ENCODE results near the gene AGR2.

GRCh38 chr7:16816824-16817223, 12.0 kb upstream of the AGR2 start:
- TF ChIP-seq CTCF (IDR thresholded peaks at IDR 0.05; ENCODE audit: poor library complexity) (no peak), EZH2 (IDR thresholded peaks at IDR 0.05; ENCODE audit: borderline replicate concordance) (no peak)

Data from hepatocyte (in vitro differentiated cells).